ENCODE data around the gene GHRHR.

- TF ChIP-seq POLR2A (IDR thresholded peaks at IDR 0.05) (no peak), EP300 (IDR thresholded peaks at IDR 0.05) (no peak)
These were observed 35.4 kb upstream of the GHRHR start for GRCh38 chr7:30928254-30928872.
